ENCODE results near the gene RPP40.
"Not testable (repeated sequence)": the region's sequence is repeated elsewhere in the genome, so short reads cannot be mapped to it uniquely, and the experiment has no call there.

The RPP40 gene, protein sequence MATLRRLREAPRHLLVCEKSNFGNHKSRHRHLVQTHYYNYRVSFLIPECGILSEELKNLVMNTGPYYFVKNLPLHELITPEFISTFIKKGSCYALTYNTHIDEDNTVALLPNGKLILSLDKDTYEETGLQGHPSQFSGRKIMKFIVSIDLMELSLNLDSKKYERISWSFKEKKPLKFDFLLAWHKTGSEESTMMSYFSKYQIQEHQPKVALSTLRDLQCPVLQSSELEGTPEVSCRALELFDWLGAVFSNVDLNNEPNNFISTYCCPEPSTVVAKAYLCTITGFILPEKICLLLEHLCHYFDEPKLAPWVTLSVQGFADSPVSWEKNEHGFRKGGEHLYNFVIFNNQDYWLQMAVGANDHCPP

GRCh38 chr6:5003604-5004372, at the start of gene RPP40:
Gene RPP40, minus strand, starts transcription at chr6:5004037. Its CDS starts 35 bp downstream, at chr6:5004002.
- peak; percentile 87 for DNase-seq

DNA sequence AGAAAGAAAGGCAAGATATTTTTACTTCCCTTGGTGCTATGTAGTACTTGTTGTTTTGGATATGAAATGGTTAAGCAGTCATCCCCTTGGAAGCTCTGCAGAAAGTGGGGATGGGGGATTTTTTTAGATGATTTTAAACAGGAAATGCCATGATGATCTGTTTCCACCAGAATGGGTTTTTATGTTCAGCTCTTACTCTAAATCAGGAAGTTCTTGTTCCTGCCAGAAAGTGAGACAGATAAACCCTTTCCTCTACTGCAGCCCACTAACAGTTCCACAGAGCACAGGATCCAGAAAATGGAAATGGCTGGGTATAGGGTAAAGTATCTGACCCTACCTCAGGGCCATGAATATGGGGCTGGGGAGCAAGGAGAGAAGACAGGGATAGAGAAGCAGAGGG, 49.2 kb upstream of the RPP40 start:
- no peak for DNase-seq

GRCh38 chr6:5051394-5051793, 47.6 kb upstream of the RPP40 start:
- DNase-seq, result no peak

- DNase-seq, result no peak
These were observed 46.2 kb upstream of the RPP40 start for GRCh38 chr6:5050009-5050408.

- peak; percentile 9 for DNase-seq
These were observed 42.6 kb upstream of the RPP40 start for GRCh38 chr6:5046430-5046829.

- no peak for DNase-seq
These were observed 41.6 kb upstream of the RPP40 start for GRCh38 chr6:5045416-5045815.

- DNase-seq, result no peak
These were observed 41.0 kb upstream of the RPP40 start for GRCh38 chr6:5044866-5045265.

GRCh38 chr6:5042436-5042835, 38.6 kb upstream of the RPP40 start:
- DNase-seq, result no peak

DNA sequence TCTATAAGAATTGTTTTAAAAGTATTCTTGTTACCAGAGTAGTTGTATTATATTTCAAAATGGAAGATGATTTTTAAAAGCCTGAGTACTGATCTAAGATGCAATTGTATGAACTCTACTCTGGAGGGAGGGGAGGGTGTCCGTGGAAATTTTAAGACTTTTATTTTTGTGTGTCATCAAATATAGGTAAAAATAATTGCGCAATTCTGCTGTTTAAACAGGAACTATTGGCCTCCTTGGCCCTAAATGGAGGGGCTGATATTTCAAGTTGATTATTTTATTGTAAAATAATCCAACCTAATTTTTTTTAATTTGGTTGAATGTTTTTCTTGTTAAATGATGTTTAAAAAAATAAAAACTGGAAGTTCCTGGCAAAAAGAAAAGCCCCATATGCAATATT, 38.1 kb upstream of the RPP40 start:
- DNase-seq, result no peak

- peak; percentile 79 for DNase-seq
These were observed 32.4 kb upstream of the RPP40 start for GRCh38 chr6:5036269-5036668.

- no peak for DNase-seq
These were observed 30.9 kb upstream of the RPP40 start for GRCh38 chr6:5034736-5035135.

- DNase-seq, result no peak
These were observed 30.5 kb upstream of the RPP40 start for GRCh38 chr6:5034328-5034727.

GRCh38 chr6:5033214-5033904, 29.5 kb upstream of the RPP40 start:
- not testable (repeated sequence) for DNase-seq

DNA sequence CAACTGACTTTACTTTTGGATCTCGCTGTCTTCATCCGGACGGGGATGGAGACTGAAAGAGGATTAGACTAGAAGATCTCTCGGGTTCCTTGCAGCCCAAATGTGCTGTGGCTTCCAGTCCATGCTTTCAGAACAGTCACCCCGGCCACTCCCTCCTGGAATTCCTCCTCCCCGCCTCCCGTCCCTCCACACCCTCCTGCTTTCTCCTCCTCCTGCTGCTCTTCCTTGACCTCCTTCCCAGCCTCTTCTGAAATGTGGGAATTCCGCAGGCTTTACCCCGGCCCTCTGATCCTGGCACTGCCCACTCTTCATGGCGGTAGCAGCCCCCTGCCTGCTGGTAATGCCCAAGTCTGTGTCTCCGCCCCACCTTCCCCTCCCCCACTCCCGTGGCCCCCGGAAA, 28.9 kb upstream of the RPP40 start:
- not testable (repeated sequence) for DNase-seq

- no peak for DNase-seq
These were observed 27.3 kb upstream of the RPP40 start for GRCh38 chr6:5031150-5031549.

DNA sequence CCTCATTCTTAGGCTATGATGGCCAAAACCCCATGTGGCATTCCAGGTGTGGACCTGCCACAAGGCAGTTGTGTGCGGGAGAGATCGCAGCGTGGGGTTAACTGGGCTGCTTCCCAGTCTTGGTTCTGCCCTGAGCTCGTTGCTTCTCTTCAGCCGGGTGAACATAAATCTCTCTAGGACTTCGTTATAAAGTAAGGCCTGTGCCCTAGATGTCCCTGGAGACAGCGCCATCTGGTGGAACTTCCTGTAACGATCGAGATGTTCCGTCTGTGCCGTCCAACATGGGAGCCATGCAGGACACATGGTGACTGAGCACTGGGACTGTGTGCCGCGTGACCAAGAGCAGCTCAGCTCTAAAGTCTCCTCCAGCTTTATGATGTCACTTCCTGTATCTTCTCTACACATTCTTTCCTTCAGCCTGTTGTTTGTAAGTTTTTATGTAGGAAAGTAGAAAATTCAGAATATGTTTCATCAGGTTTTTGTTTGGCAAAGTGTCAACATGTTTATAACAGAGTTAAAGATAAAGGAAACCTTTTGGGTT, 26.8 kb upstream of the RPP40 start:
- peak; percentile 51 for DNase-seq

GRCh38 chr6:5029609-5030008, 25.8 kb upstream of the RPP40 start:
- no peak for DNase-seq

GRCh38 chr6:5028921-5029320, 25.1 kb upstream of the RPP40 start:
- DNase-seq, result no peak

GRCh38 chr6:5028301-5028700, 24.5 kb upstream of the RPP40 start:
- DNase-seq, result no peak

- no peak for DNase-seq
These were observed 22.3 kb upstream of the RPP40 start for GRCh38 chr6:5025911-5026819.

DNA sequence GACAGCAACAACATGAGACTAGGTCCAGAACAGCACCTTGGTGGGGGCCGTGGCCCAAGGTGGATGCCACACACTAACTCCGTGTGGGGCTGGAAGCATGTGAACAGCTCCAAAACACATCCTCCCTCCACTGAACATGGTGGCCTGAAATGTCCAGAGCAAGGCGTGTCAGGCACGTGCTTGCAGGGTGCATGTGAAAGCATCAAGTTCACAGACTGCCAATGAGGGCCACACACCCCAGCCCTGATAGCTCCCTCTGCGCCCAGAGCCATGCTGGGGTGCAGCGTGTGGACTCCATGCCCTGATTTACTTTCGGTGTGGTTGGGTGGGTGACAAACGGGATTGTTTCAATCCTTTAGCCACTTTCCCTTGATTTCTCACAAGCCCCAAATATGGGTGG, 20.1 kb upstream of the RPP40 start:
- DNase-seq, result no peak

- no peak for DNase-seq
These were observed 16.3 kb upstream of the RPP40 start for GRCh38 chr6:5020142-5020541.

All from NCI-H1694 treated with DMSO at 0.1 percent for 48 hours (cell line).